ENCODE data around the gene MITF.

DNA sequence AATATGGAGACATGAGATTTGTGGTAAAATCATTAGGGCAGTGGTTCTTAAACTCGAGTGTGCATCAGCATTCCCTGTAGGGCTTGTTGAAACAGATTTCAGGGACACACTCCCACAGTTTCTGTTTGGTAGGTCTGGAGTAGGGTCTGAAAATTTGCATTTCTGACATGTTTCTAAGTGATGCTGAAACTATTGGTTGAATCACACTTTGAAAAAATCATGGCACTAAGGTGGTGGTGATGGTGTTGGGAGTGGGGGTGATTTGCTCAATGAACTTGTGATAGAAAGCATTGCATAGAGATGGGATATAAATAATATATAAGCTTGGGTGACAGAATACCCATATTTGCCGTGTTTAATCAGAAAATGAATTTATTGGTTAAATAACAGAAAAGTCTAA lies 11.3 kb downstream of the MITF start:
- TF ChIP-seq CTCF (IDR thresholded peaks at IDR 0.05; ENCODE audit: low read depth, low read length), result no peak
- no peak for TF ChIP-seq POLR2A (IDR thresholded peaks at IDR 0.05; ENCODE audit: extremely low read depth, insufficient read length)
